ENCODE measurements around the gene FOXA2.

DNA sequence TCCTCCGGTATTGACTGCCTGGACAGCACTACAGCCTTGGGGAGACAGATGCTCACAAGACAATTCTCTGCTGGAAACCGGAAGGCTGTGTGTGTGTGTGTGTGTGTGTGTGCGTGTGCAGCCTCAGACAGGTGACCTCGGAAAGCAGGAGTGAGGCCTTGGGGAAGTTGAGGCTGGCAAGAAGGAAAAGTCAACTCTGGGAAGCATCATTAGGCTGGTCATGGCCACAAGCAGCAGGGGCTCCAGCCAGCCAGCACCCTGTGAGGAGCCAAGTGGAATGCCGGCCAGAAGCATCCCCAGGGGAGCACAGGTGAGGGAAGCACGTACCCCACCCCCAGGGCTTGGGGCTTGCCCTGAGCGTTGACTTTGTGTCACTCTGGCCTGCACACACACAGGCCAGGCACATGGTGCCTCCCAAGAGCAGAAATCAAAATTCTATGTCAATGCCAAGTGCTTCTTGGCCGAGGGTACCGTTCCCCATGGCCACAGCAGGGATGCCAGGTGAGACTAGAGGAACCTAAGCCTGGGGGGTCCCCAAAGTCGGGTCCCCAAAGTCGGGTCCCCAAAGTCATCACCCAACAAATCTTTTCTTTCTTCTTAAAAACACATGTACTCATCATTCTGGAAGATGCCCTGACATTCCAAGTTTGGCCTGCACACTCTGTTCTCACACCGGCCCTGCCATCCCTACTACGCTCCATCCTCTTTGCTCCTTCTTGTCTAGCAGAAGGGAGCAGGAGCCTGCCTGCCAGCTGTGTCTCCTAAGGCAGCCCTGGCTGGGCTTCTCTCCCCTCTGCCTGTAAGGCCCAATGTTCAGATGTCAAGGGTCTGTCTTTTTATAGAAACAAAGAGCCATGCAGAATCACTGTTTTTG is 26.7 kb downstream of the FOXA2 start:
- TF ChIP-seq RAD21 (conservative IDR thresholded peaks at IDR 0.05): no peak
- TF ChIP-seq, protein P1, sequence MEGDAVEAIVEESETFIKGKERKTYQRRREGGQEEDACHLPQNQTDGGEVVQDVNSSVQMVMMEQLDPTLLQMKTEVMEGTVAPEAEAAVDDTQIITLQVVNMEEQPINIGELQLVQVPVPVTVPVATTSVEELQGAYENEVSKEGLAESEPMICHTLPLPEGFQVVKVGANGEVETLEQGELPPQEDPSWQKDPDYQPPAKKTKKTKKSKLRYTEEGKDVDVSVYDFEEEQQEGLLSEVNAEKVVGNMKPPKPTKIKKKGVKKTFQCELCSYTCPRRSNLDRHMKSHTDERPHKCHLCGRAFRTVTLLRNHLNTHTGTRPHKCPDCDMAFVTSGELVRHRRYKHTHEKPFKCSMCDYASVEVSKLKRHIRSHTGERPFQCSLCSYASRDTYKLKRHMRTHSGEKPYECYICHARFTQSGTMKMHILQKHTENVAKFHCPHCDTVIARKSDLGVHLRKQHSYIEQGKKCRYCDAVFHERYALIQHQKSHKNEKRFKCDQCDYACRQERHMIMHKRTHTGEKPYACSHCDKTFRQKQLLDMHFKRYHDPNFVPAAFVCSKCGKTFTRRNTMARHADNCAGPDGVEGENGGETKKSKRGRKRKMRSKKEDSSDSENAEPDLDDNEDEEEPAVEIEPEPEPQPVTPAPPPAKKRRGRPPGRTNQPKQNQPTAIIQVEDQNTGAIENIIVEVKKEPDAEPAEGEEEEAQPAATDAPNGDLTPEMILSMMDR (IDR thresholded peaks at IDR 0.05; ENCODE audit: poor library complexity, severe bottlenecking): no peak
- TF ChIP-seq EZH2 (IDR thresholded peaks at IDR 0.05; ENCODE audit: borderline replicate concordance, insufficient read depth, low read length, poor library complexity, severe bottlenecking): no peak
- TF ChIP-seq POLR2AphosphoS5 (IDR thresholded peaks at IDR 0.05): no peak
